HG03025 (cell line): Measurements from ENCODE around the gene STK32A.

Experiments used
- ATAC-seq: cut with Tn5 transposase; IDR thresholded peaks from one replicate; pipeline ENCODE4 v1.9.1; 2021; ENCODE audit warnings: mild to moderate bottlenecking, moderate library complexity; ENCODE audit not compliant: unreplicated experiment, low FRiP score

The STK32A gene

DNA sequence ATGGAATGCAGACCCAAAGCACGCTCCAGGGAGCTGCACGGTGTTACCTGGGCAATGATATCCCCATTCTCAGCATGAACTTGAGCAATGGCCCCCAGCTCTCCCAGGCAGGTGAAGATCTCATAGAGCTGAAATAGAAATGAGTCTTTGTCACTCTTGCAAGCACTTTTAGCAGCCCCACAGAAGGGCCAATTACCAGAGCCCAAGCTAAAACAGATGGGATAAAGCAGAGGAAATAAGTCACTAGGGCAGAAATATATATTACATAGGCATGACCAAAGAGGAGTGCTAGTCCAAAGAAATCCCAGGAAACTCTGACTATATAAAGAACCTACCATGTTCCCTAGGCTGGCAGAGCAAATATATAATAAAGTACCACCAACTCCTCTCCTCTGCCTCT, 177.7 kb downstream of the STK32A start:
- no peak for ATAC-seq

DNA sequence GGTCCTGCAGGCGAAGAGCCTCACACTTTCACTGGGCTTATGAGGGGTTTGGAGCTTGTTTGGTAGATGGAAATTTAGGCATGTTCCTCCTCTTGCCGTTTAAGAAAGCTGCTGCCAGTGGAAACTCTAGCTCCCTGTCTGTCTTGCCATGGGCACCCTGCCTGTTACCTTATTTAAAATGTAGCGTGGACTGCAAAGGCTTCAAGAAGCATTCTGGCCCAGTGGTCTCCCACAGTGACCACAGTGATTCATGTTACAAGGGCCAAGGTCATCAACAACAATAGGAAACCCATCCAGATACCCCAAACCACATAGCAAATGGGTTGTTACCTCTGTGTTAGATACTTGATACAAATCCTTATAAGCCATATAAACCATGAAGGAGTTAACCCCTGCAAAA, 178.4 kb downstream of the STK32A start:
- no peak for ATAC-seq

DNA sequence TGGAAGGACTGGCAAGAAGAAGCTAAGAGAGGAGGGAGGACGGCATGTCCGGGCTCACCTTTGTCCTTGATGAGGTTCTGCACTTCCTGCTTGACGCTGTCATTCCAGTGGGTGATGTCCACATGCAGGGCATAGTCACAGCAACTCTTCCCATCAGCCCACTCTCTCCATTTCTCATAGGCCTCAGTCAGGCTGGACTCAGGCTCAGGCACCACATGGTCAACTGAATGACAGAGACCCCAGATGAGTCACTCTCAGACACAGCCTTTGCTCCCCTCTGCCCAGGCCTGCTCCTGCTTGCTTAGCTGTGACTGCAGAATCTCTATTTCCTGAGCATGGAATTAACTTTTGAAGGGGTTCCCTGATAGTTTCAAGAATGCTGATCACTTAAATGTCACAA, 180.8 kb downstream of the STK32A start:
- ATAC-seq: no peak

DNA sequence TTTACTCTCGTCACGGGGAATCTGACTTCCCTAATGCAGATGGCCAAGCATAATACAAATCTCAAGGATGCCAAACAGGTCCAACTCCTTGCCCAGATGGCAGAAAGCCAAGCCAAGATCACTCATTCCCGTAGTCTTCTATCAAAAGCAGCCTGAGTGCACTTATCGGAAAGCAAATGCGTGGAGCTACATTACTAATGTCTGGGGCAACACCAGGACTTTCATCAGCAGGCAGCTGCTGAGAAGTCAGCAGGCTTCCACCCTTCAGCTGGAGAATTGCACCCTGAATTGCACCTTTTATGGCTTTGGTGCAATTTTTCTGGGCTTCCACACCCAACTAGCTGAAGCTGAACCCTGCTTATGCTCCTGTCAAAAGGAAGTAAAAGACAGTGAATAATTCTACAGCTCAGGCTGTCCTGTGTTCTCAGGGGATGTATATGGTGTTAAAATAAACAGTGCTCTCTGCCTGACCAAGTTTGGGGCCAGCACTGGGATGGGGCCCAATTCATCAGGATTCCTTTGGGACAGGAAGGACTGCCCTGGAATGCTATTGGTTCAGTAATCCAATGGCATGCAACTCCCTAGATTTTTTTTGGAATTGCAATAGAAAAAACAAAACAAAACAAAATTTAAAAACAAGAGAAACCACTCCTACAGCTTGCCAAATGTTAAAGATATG, 182.4 kb downstream of the STK32A start:
- no peak for ATAC-seq

DNA sequence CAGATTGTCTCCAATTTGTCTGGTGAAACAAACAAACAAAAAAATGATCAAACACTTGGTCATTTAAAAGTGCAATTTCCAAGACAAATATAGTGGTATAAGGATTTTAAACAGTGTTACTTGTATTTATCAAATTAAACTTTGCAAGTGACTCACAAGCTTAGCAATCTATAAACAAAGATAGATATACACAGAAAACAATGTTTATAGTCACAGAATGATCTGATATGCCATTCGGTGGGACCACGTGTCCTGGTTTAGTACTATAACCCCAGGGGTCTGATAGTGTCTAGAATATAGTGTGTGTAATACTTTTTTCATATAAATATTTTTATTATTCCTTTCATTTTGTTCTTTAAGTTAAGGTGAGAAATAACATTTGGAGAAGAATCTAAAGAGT, 183.8 kb downstream of the STK32A start:
- no peak for ATAC-seq

DNA sequence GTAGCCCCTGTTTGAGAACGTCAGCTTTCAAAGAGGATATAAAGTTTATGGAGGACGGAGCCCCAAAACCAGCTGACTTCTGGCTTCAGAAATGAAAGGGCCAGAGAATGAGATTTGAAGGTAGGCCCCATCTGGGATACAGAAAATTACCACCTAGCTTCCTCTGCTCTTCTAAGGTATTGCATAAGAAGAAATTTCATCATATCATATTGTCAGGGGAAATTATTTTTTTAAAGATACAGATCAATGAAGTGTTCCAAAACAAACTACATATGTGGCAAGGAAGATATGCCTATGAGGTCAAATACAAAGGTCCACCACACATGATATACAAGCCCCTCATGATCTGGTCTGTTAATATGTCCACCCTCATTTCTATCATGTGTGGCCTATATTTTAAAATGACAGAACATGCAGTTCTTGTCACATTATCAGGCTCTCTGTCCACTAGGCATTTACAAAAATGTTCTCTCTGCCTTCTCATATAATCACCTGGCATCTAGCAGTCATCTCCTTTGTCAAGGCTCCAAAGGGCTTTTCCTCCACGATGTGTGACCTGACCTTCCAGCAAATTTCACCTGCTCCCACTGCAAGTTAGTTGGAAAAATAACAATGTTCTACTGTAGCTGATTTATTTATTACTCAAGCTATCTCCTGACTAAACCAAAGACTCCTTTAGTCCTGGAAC, 192.0 kb downstream of the STK32A start:
- no peak for ATAC-seq

DNA sequence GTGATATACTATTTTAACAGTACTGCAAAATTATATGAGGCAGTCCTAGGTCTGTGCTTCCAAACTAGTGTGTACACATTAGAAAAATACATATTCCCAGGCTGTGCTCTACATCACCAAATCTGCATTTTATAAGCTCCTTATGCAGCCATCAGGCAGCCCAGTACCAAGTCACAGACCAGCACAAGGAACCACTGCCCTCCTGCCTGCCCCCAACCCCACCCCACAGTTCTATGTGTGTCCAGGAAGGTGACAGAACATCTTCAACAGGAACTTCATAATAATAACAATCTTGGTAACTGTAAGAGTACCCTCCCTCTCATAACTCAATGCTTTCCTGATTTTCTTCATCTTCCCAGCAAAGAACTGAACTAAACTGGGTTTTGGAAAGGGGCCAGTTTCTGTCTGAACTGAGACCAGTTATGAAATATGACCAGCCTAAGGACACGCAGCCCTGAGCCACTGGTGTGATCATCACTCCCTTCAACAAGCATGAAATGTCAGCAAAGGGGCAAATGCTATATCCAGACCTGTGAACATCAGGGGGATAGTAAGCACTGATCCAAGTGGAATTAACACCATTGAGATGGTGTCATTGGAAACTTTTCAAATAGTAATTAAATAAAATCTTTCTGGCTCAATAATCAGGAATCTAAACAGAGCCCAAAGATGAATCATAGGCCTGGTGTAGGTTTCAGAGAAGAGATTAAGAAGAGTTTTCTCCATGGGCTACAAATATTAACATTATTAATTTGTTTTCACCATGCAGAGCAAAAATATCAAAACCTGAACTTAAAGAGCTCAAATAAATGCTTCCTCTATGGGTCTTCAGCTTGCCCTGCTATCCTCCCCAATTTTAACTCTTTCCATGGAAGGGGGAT, 192.9 kb downstream of the STK32A start:
- no peak for ATAC-seq

DNA sequence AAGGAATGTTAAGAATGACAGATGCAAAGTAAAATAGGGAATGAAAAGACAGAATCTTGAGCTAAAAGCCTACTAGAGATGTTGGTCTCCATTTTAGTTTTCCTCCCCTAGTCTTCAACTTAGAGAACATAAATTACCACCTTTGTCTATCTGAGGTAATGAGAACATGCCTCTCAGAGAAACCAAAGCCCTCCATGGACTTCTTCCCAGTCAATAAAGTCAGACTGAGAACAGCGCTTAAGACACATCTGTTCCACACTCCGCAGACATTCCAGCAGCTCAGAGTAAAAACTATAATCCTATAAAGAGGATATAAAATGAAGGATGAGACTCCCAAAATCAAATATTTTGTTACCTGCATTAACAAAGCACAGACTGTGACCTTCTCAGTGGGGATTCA, 195.8 kb downstream of the STK32A start:
- no peak for ATAC-seq

DNA sequence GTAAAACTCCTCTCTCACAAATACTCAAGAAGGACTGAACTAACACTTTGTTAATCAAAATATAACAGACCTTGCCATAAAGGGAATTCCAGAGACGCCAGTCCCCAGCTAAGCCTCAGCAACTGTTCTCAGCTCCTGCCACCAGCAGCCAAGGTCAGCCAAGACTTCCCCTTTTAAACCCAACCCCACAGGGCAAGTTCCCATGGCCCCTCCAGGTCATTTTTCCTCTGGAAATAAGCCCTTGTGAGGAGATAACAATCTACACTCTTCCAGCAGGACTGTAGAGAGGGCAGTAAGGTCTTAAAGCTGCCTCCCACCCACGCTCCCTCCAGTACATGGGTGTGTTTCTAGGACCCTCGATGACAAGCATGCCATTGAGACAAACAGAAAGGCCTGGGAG, 196.8 kb downstream of the STK32A start:
- ATAC-seq: no peak

DNA sequence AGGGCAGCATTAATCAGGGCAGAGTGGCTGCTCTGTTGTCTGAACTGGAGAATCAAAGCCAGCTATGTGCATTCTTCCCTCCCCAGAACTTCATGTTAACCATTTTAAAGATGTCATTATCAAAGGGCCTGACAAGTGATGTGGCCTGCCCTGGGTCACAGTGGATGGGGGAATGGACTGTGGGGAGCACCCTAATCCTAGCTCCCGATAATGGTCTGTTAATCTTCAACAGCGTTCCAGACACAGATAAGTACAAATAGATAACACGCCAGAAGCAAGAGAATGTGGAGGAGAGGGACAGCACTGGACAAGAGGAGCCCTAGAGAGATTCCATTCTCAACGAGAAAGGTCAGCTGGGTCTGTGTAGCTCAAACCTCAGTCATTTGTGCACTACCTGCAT, 197.5 kb downstream of the STK32A start:
- no peak for ATAC-seq

DNA sequence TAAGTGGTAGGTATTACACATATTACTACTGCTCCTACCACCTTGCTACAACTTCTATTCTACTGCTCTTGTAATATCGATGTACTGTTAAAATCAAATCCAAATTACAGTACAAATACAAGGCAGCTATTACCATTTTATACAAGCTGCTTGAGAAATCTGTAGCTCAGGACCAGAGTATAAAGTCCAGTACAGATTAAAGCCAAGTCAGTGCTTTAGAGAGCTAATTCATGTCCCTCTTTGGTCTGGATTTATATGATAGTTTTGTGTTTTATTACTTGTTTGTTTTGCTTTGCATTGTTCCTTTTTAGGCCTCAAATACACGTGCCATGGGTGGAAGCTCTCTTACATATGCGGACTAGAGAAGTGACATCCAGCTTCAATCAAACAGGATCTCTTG, 199.2 kb downstream of the STK32A start:
- ATAC-seq: no peak

DNA sequence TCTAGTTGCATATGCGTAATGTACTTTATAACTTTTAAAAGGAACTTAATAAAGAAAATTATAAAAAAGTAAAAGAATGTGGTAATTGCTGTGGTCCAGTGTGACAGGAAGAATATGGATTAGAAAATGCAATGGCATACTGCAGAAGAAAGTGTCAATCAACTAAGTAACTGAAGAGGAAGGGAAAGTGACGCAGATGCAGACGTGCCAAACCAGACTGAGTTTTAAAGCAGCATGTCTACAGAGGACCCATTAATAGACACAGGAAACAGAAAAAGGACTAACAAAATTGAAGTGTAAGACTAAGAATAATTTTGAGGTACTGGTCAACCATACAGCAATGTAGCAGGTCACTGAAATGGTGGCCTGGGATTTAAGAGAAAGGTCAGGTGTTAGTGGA, 201.8 kb downstream of the STK32A start:
- no peak for ATAC-seq

DNA sequence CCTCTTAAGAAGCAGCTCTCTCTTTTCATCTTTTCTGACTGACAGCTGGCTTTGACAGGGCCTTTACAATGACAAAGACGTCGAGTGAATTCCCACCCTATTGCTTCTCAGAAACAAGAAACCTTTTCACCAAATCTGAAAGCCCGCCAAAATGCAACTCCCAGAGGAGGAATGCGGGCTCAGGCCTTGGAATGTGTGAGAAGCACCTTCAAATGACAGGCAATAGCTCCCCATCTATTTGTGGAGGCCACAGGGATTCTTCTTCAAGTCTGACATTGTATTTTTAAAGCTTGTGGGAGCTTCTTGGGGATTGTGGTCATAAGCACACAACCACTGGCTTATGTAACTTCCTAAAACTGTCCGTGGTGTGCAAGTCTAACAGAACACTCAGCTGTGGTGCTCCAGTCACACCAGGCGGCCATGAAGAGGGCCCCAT, 202.4 kb downstream of the STK32A start:
- ATAC-seq: no peak
